Fibroblast of pulmonary artery (primary cell): ENCODE measurements around the gene MAST3.
A peak's percentile ranks its signal among the peaks of the same experiment; 100 is the strongest.
"Not testable (repeated sequence)": the region's sequence is repeated elsewhere in the genome, so short reads cannot be mapped to it uniquely, and the experiment has no call there.

Source experiments
- DNase-seq: peaks from one replicate; pipeline ENCODE4 v3.0.0-alpha.2; 2010; ENCODE audit warnings: low read depth
- H3K4me3 ChIP-seq: replicated peaks from 2 replicates; pipeline ENCODE4 v1.5.1; 2011; ENCODE audit warnings: low read depth, mild to moderate bottlenecking, control low read depth, low read length, moderate library complexity
- CTCF ChIP-seq: IDR thresholded peaks from 2 replicates; pipeline ENCODE4 v1.5.1; 2011; ENCODE audit warnings: mild to moderate bottlenecking, control low read depth, low read length, inconsistent platforms; ENCODE audit errors: missing control alignments

Gene MAST3

GRCh38 chr19:18085702-18086457 is 11.7 kb upstream of the MAST3 start:
- no peak for DNase-seq
- H3K4me3 ChIP-seq, result no peak overlapping the region
- no peak for TF ChIP-seq CTCF

- H3K4me3 ChIP-seq, result no peak within 1 kb of the TSS
- no peak for DNase-seq
Observed at GRCh38 chr19:18086590-18087138, 10.9 kb upstream of the MAST3 start, which contains the start of gene IL12RB1. Gene IL12RB1, minus strand, starts transcription at chr19:18086934. Its CDS starts 111 bp downstream, at chr19:18086823.

DNA sequence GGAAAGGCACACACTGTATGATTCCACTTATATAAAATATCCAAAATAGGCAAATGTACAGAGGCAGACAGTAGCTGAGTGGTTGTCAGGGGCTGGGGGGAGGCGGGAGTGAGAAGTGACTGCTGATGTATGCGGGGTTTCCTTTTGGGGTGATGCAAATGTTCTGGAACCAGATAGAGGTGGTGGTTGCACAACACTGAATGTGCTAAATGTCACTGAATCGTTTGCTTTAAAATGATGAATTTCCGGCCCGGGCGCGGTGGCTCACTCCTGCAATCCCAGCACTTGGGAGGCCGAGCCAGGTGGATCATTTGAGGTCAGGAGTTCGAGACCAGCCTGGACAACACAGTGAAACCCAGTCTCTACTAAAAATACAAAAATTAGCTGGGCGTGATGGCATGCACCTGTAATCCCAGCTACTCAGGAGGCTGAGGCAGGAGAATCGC is 8.5 kb upstream of the MAST3 start:
- not testable (repeated sequence) for H3K4me3 ChIP-seq
- DNase-seq, result peak; percentile 67

More at GRCh38 chr19:18086590-18087138, 10.9 kb upstream of the MAST3 start, which contains the start of gene IL12RB1:
- no peak for TF ChIP-seq CTCF

DNA sequence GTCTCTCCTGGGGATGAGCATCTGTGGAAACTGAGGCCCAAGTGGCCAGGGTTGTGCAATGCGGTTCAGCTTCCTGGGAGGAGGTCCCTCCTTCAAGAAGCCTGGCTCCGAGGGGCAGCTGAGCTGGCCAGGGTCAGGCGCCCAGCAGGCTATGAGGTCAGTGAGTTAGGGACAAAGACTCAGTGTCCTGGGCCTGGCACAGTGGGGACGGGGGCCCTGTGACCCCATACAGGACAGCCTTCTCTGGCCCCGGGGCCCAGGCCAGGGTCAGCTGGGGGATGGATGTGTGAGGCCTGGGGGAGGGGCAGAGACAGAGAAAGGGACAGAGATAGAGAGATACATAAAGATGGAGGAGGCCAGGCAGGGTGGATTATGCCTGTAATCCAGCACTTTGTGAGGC is 7.9 kb upstream of the MAST3 start:
- TF ChIP-seq CTCF, result no peak
- no peak overlapping the region for H3K4me3 ChIP-seq
- no peak for DNase-seq

DNA sequence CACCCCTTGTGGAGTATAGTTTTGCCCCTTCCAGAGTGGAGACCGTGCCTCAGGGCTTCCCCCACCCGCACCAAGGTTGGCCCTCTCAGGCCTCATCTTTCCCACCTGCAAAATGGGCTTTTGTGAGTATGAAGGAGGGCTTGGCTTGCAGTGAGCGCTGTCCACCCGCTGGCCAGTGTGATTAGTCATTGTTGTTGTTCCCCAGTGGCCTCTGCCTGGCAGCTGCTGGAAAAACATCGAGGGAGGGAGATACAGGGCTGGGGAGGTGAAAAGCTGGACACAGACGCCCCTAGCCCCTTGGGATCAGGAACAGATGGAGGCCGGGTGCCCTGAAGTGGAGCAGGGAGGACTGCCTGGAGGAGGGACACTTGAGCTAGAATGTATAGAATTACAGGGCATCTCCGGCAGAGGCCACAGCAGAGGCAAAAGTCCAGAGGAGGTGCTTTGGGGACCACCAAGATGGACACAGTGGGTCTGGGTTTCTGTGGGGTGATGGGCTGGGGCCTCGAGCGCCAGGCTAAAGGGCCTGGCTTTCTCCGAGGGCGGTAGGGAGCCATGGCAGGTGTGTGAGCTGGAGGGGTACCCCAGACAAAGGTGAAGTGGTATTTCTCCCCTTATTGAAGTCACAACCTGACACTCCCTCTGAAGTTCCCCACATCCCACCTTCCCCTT is 6.9 kb upstream of the MAST3 start:
- peak; percentile 51 for DNase-seq
- no peak for TF ChIP-seq CTCF
- H3K4me3 ChIP-seq, result no peak overlapping the region

- no peak for TF ChIP-seq CTCF
Observed at GRCh38 chr19:18091217-18091608, 6.4 kb upstream of the MAST3 start.

DNA sequence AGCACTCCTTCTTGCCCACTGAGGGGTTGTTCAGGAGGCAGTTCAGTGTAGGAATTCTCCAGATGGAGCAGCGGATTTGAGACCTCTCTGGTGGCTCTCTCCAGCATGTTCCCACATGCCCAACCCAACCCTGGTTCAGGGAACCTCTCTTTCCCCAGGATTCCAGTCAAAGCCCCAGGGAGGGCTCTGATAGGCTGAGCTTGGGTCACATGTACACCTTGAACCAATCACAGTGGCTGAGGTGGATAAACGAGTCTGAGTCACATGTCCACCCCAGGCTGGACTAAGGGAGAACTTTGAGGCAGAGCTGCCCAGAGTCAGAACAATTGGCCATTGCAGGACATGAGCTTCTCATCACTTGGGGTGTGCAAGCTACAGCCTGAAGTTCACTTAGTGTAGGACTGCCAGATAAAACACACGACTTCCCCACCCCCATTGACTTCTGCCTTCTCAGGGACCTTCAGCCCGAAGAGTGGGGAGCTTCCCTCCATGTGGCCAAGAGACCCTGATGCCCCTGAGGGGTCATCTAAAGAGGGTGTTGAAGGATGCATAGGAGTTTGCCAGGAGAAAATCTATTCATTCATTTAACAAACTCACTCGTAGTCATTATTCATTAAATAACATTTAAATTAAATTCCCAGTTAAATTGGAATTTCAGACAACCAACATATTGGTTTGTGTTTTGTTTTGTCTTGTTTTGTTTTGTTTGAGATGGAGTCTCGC is 4.0 kb upstream of the MAST3 start:
- peak; percentile 33 for DNase-seq
- no peak for TF ChIP-seq CTCF
- no peak overlapping the region for H3K4me3 ChIP-seq

More at GRCh38 chr19:18091217-18091608, 6.4 kb upstream of the MAST3 start:
- no peak overlapping the region for H3K4me3 ChIP-seq
- no peak for DNase-seq
